ENCODE results near the gene MGP. TPM values are rescaled to one million over a fixed set of nuclear protein-coding genes. Genes with fewer than 3 reads are reported as not detected.

The MGP gene
- total and polyA plus RNA-seq, 2 of the 13 experiments (the other 11 are each of a cell fraction or from before 2014, with no cell fraction given), result not detected

GRCh38 chr12:14842315-14842714, 43.3 kb downstream of the MGP start:
- Histone ChIP-seq H3K27me3 (ENCODE audit: control insufficient read depth in 1 of 2, insufficient read depth in 2 of 2, low read length in 2 of 2) (no peaks in the 10 kb centered on the region; a peak in 1 of 5 replicates), H3K79me2 (ENCODE audit: insufficient read depth, low read length) (peaks cover 33% of the 10 kb centered on the region), H3K4me3 (replicated peaks in 1 of 3; ENCODE audit: insufficient read depth in 1 of 3, low read depth in 2 of 3, low read length in 3 of 3) (peak overlapping the region; percentile 73 to 86 (median 73)), H3K9ac (ENCODE audit: insufficient read depth, low read depth, low read length) (peak overlapping the region; percentile 77), H2AFZ (ENCODE audit: low read length) (no peak overlapping the region), H4K20me1 (ENCODE audit: insufficient read depth, low read length) (no peaks in the 10 kb centered on the region), H3K4me2 (ENCODE audit: low read depth, low read length) (peak overlapping the region; percentile 98), H3K36me3 (replicated peaks in 1 of 2; ENCODE audit: control insufficient read depth in 1 of 2, insufficient read depth in 2 of 2, low read length in 2 of 2) (peaks cover 0 to 16% of the 10 kb centered on the region in 2 experiments; a peak in 2 of 5 replicates), H3K27ac (ENCODE audit: extremely low read length, insufficient read depth, low read length) (peak overlapping the region; percentile 86), H3K9me3 (ENCODE audit: low read length) (no peaks in the 10 kb centered on the region), H3K4me1 (ENCODE audit: insufficient read depth, low read length) (peaks cover 70% of the 10 kb centered on the region)
- ATAC-seq (peak; percentile 58), DNase-seq (ENCODE audit: low spot score) (peak; percentile 36), FAIRE-seq (peak; percentile 60)
- BruUV-seq (replicated peaks), result no TSS peak
- POLR2A ChIA-PET, result interaction anchor here (1.7 kb wide), 1 partner anchor 39 kb away, joined by 16 read pairs; the partner anchor contains the start of genes C12orf60 and WBP11
- intact Hi-C loops (cut with micrococcal nuclease; ENCODE audit: unreplicated experiment), result loop anchor here (2.0 kb wide), 2 partner anchors 40 to 72 kb away; partner anchors contain the start of genes C12orf60 and WBP11
- CTCF ChIA-PET (ENCODE audit: low intra/inter-chr PET ratio, low total read pairs), result interaction anchor here (0.7 kb wide), 1 partner anchor 153 kb away, joined by 3 read pairs; no protein-coding TSS in a partner anchor
- TF ChIP-seq EHMT2 (IDR thresholded peaks at IDR 0.05; ENCODE audit: borderline replicate concordance, low read depth, low read length) (0 out of 2 replicates have a peak, but pooled peaks have one; percentile 53), DMAP1 (CRISPR knock-in tag; IDR thresholded peaks at IDR 0.05) (0 out of 2 replicates have a peak, but pooled peaks have one; percentile 4), EP300 (IDR thresholded peaks at IDR 0.05; ENCODE audit: low read depth in 2 of 2, low read length in 2 of 2) (0 out of 4 replicates have a peak, but pooled peaks of 1 of the 2 experiments have one; percentile 1), EP300 (CRISPR knock-in tag; IDR thresholded peaks at IDR 0.05; ENCODE audit: borderline replicate concordance) (no peak), ADNP (CRISPR knock-in tag; IDR thresholded peaks at IDR 0.05) (no peak), HNF1A (IDR thresholded peaks at IDR 0.05; ENCODE audit: low read depth) (peak; percentile 78), HNF1A (CRISPR knock-in tag; IDR thresholded peaks at IDR 0.05; ENCODE audit: borderline replicate concordance) (no peak; the same call in 1 of the 2 replicates), ASH2L (IDR thresholded peaks at IDR 0.05; ENCODE audit: insufficient read length, low read depth, low read length) (peak; percentile 8), ZBTB7A (CRISPR knock-in tag; IDR thresholded peaks at IDR 0.05) (no peak), THAP11 (CRISPR knock-in tag; IDR thresholded peaks at IDR 0.05) (peak; percentile 1; the same call in 1 of the 2 replicates), ARID3A (IDR thresholded peaks at IDR 0.05; ENCODE audit: low read depth, low read length) (0 out of 2 replicates have a peak, but pooled peaks have one; percentile 3), ZNF3 (CRISPR knock-in tag; IDR thresholded peaks at IDR 0.05) (no peak), PAXIP1 (CRISPR knock-in tag; conservative IDR thresholded peaks at IDR 0.05) (peak; percentile 20; the same call in 1 of the 2 replicates)
- in situ Hi-C loops (cut with HindIII; ENCODE audit: extremely low pct_ligation_motif_present, low pct_unique_long_range_greater_than_20kb), result loop anchor here (5.0 kb wide), 1 partner anchor 155 kb away; no protein-coding TSS in a partner anchor
- 2% methylated on average over 3 of the region's 3 CpGs for WGBS (ENCODE audit: low lambda C conversion rate)
